Stimulated activated CD4-positive, alpha-beta T cell treated with anti-CD3 and anti-CD28 coated beads, TNF-alpha, amount 100 ng/mL, for 1 hour (primary cell): ENCODE data around the gene CACNG8.
A peak's percentile ranks its signal among the peaks of the same experiment; 100 is the strongest.

Experiments used
- DNase-seq, 3 donors: peaks; one replicate each; pipeline ENCODE4 v3.0.0-alpha.2; 2020; ENCODE audit warnings: low read depth in 3 of 3, low spot score in 1 of 3

Gene CACNG8

GRCh38 chr19:53992211-53992610, 29.5 kb downstream of the CACNG8 start:
- DNase-seq, result no peak

DNA sequence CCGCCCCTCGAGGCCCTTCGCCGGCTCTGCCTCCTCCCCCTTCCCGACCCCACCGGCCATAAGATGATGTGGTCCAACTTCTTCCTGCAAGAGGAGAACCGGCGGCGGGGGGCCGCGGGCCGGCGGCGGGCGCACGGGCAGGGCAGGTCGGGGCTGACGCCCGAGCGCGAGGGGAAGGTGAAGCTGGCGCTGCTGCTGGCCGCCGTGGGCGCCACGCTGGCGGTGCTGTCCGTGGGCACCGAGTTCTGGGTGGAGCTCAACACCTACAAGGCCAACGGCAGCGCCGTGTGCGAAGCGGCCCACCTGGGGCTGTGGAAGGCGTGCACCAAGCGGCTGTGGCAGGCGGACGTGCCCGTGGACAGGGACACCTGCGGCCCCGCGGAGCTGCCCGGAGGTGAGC, 30.1 kb downstream of the CACNG8 start:
- no peak for DNase-seq

- no peak for DNase-seq
Measured at GRCh38 chr19:53993448-53993847, 30.7 kb downstream of the CACNG8 start.

- DNase-seq, result no peak
Measured at GRCh38 chr19:53994811-53995210, 32.1 kb downstream of the CACNG8 start.

GRCh38 chr19:53998223-53998622, 35.5 kb downstream of the CACNG8 start:
- DNase-seq, result no peak

DNA sequence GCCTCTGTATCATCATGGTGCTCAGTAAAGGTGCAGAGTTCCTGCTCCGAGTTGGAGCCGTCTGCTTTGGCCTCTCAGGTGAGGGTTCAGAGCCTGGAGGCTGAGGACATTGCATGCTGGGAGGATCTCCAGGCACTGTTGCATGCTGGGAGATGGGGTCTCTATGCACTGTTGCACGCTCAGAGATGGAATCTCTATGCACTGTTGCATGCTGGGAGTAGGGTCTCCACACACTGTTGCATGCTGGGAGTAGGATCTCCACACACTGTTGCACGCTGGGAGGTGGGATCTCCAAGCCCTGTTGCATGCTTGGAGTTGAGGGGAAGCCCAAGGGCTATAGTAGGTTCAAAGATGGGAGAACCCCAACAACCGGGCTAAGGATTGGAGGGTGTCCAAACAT, 37.0 kb downstream of the CACNG8 start:
- no peak for DNase-seq

DNA sequence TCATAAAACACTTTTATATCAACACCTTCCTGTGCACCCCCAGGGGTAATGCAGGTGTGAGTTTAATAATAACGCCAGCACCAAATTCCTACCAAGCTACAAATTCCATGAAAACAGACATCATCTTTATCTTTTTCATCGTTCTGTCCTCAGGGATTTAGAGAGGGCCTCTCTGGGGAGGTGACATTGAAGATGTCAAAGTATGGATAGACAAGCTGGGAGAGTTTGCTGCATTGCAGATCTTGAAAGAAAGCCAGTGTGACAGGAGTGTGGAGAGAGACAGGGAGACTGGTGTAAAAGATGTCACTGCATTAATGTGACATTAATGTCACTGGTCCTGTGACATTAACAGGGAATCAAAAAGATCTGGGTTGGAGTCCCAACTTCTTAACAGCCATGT, 38.8 kb downstream of the CACNG8 start:
- DNase-seq, result no peak

DNA sequence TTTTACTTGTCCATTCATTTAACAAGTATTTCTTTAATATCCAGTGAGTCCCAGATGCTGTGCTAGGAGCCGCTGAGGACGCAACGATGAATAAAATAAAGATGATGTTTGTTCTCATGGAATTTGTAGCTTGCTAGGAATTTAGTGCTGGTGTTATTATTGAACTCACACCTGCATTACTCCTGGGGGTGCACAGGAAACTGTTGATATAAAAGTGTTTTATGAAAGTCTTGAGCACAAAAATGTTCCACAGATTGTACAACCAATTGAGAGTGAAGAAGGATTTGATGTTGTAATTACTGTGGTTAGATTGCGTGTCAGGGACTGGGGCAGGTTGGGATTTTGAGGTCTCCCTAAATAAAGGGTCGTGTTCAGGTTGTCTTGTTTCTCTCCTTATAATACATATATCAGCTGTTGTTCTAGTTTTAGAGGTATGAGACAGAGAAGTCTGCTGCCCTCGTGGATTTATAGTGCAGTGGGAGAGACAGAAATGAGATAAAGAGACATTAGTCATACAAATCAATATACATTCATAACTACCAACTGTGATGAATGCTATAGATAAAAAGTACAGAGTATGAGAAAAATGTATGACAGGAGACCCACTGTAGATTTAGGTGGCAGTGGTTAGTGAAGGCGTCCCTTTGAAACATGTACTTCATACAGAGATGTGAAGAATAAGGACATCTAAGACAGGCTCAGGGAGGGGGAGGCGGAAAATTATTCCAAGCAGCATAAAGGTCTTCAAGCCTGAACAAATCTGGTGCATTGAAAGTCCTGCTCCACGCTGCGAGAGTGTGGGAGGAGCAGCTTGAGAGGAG, 40.0 kb downstream of the CACNG8 start:
- DNase-seq, result no peak

DNA sequence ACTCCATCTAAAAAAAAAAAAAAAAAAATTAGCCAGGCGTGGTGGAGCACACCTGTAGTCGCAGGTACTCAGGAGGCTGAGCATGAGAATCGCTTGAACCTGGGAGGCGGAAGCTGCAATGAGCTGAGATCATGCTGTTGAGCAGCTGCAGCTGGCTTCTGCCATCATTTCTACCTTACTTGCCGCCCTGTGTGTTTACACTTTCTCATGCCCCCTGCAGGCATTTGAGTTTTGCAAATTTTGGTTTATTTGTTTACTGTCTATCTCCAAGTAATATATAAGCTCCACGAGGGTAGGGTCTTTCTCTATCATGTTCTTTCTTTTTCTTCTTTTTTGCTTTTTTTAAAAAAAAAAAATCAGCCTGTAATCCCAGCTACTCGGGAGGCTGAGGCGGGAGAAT, 46.7 kb downstream of the CACNG8 start:
- DNase-seq, result no peak

GRCh38 chr19:54010474-54010873, 47.7 kb downstream of the CACNG8 start:
- no peak for DNase-seq

GRCh38 chr19:54011507-54012211, 48.9 kb downstream of the CACNG8 start:
- DNase-seq, result no peak

GRCh38 chr19:54013866-54014265, 51.1 kb downstream of the CACNG8 start:
- DNase-seq, result no peak

GRCh38 chr19:54014920-54015560, 52.3 kb downstream of the CACNG8 start:
- DNase-seq, result no peak

- no peak for DNase-seq
Measured at GRCh38 chr19:54017261-54017660, 54.5 kb downstream of the CACNG8 start.

- DNase-seq, result no peak
Measured at GRCh38 chr19:54021363-54021762, 58.6 kb downstream of the CACNG8 start.

DNA sequence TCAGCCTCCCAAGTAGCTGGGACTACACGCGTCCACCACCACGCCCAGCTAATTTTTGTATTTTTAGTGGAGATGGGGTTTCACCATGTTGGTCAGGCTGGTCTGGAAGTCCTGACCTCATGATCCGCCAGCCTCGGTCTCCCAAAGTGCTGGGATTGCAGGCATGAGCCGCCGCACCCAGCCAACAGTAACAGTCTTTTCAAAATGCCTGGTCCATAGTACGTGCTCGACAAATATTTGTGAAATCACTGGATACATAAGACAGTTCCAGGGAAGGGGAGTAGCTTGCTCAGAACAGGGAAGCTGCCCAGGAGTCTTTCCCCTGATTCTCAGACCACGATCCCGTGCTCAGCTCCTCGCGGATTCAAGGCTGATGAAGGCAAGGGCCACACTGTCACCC, 59.2 kb downstream of the CACNG8 start:
- no peak for DNase-seq

DNA sequence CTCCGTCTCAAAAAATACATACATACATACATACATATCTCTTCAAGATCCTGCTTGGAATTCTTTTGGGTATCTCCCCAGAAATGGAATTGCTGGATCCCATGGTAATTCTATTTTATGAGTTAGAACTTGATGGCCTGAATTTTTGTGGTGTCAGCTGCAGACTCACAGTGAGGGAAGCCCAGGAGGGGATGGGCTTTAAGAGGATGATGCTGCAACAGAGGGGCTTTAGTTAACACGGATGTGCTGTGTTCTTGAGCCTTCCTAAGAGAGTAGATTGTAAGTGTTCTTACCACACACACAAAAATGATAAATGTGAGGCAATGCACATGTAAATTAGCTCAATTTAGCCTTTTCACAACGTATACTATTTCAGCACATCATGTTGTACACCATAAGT, 60.5 kb downstream of the CACNG8 start:
- DNase-seq, result no peak

DNA sequence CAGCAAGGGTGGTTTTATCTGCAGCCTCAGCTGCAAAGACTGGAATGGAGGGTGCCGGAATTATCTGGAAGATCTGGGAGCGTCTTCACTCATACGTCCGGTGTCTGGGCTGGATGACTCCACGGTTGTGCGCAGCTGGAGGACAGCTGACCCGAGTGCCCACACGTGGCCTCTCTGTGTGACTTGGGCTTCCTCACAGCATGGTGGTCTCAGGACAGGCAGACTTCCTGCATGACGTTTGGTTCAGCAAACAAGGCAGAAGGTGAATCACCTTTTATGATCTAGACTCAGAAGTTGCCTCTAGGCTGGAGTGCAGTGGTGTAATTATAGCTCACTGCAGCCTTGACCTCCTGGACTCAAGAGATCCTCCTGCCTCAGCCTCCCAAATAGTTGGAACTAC, 61.9 kb downstream of the CACNG8 start:
- no peak for DNase-seq

DNA sequence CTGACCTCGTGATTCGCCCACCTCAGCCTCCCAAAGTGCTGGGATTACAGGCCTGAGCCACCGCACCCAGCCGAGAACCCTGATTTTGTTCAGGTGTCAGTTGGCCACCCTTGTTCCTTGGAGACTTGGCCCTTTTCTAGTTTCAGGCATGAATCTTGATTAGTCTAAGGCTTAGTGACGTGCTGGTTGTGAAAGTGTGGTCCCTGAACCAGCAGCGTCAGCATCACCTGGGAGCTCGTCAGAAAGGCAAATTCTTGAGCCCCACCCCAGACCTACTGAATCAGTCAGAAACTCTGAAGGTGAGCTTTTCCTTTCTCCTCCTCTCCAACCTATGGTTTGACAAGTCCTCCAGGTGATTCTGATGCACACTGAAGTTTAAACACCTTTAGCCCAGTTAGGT, 63.9 kb downstream of the CACNG8 start:
- DNase-seq, result no peak

DNA sequence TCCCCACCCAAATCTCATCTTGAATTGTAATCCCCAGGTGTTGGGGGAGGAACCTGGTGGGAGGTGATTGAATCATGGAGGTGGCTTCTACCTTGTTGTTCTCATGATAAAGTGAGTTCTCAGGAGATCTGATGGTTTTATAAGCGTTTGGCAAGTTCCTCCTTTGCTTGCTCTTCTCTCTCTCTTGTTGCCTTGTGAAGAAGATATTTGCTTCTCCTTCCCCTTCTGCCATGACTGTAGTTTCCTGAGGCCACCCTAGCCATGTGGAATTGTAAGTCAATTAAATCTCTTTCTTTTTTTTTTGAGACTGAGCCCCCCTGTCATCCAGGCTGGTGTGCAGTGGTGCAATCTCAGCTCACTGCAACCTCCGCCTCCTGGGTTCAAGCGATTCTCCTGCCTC, 66.6 kb downstream of the CACNG8 start:
- DNase-seq, result no peak

DNA sequence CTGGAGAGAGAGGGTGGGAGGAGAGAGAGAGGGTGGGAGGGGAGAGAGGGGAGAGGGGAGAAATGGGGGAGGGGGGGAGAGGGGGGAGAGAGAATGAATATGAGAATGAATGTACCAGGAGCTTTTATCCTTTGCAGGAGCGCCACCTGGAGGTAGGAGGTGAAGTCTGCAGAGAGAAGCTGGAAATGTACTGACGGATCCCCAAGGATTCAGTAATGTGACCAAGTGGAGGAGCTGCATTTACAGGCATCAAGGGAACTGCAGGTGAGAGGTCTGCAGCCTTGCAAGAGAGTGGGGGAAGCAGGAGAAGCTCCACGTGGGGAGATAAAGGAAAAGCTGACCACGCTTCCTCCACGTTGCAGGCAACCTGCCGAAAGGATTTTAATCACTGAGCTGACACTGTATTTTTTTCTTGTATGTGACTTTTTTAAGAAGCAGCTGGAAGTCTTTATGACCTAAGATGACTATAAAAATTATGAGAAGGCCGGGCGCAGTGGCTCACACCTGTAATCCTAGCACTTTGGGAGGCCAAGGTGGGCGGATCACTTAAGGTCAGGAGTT, 67.3 kb downstream of the CACNG8 start:
- DNase-seq, result peak; percentile 9 to 31 (median 11)
